GM12891 (cell line): ENCODE measurements around the gene PNMT.
"Not testable (repeated sequence)": the region's sequence is repeated elsewhere in the genome, so short reads cannot be mapped to it uniquely, and the experiment has no call there.

ENCODE experiments used
- DNase-seq: peaks from one replicate; pipeline ENCODE4 v3.0.0; 2011; ENCODE audit warnings: low spot score; ENCODE audit not compliant: insufficient read length
- FAIRE-seq: peaks from 2 replicates; lab custom pipeline; 2011; peaks lifted over from hg19 to GRCh38; lab: Jason Lieb, UNC
- PAX5 ChIP-seq: IDR thresholded peaks from 2 replicates; pipeline ENCODE4 v1.6.1; 2011; ENCODE audit warnings: low read length, moderate library complexity, mild to moderate bottlenecking; ENCODE audit not compliant: insufficient read depth, severe bottlenecking
- POLR2A ChIP-seq: IDR thresholded peaks from 2 replicates; pipeline ENCODE4 v1.6.1; 2011; ENCODE audit warnings: low read depth, low read length, control low read depth
- POLR2AphosphoS5 ChIP-seq: IDR thresholded peaks from 2 replicates; pipeline ENCODE4 v1.6.1; 2011; ENCODE audit warnings: low read depth, low read length, control low read depth
- POU2F2 ChIP-seq: IDR thresholded peaks from 2 replicates; pipeline ENCODE4 v1.6.1; 2011; ENCODE audit warnings: low read depth, mild to moderate bottlenecking, control low read depth, low read length, moderate library complexity
- SPI1 ChIP-seq: IDR thresholded peaks from 2 replicates; pipeline ENCODE4 v1.6.1; 2011; ENCODE audit warnings: low read depth, low read length, control low read depth
- TAF1 ChIP-seq: IDR thresholded peaks from 2 replicates; pipeline ENCODE4 v1.6.1; 2011; ENCODE audit warnings: low read depth, low read length, control low read depth

The PNMT gene

DNA sequence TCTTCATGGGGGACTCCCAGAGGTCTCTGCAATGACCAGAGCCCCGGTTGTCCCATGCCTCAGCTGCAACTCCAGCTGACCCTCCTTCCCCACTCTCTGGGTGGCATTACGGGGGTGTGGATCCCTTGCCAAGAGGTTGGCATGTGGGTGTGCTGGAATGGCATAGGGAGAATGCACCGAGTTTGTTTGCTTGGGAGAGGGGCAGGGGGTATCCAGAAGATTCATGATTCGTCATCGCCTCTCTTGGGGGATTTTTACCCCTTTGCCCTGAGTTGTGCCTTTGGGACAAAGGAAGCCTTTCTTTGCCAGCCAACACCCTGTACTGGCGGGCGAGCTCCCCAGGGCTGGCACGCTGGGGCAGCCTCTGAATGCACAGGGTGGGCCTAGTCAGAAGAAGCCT, 38.1 kb downstream of the PNMT start:
- FAIRE-seq (no peak), DNase-seq (no peak)
- TF ChIP-seq POLR2AphosphoS5 = no peak
- no peak for TF ChIP-seq TAF1
- TF ChIP-seq POLR2A = no peak
- no peak for TF ChIP-seq SPI1
- TF ChIP-seq PAX5 = no peak
- no peak for TF ChIP-seq POU2F2

DNA sequence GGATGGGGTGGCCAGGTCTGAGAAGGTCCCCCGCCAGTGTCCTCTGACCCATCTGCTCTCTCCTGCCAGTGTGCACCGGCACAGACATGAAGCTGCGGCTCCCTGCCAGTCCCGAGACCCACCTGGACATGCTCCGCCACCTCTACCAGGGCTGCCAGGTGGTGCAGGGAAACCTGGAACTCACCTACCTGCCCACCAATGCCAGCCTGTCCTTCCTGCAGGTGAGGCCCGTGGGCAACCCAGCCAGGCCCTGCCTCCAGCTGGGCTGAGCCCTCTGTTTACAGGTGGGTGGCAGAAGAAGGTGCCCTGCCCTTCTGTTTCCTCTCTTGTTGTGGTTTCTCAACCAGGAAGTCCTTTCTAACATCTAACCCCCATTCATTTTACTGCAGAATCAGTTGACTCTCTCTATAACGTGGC, 38.7 kb downstream of the PNMT start:
- TF ChIP-seq POLR2A = no peak
- no peak for TF ChIP-seq POLR2AphosphoS5
- no peak for TF ChIP-seq PAX5
- no peak for TF ChIP-seq POU2F2
- no peak for TF ChIP-seq SPI1
- FAIRE-seq (no peak), DNase-seq (no peak)

GRCh38 chr17:39709319-39709997, 41.2 kb downstream of the PNMT start:
- no peak for DNase-seq
- FAIRE-seq = no peak

DNA sequence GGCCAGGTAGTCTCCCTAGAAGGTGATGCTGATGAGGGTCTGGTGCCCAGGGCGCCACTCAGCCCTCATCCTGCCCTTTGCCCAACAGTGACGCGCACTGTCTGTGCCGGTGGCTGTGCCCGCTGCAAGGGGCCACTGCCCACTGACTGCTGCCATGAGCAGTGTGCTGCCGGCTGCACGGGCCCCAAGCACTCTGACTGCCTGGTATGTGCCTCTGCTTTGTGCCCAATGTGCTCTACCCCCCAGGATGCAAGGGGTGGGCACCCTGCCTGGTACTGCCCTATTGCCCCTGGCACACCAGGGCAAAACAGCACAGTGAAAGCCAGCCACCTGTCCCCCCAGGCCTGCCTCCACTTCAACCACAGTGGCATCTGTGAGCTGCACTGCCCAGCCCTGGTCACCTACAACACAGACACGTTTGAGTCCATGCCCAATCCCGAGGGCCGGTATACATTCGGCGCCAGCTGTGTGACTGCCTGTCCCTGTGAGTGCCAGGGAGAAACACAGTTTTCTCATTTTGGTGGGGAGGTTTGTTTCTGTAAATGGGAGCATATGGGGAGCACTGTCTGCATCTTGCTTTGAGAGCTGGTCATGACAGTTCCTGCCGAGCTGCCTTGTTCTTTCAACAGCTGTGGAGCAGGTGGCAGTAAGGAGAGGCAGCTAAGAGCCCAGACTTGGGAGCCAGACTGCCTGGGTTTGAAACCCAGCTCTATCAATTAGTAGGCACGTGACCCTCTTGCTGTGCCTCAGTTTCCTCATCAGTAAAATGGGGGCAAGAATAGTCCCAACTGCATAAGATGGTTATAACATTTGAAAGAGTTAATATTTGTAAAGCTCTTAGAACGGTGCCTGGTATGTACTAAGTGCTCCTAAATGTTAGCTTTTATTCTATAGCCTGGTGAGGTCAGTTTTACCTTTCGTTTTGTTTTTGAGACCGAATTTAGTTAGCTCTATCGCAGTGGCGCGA, 42.0 kb downstream of the PNMT start:
- FAIRE-seq = no peak
- TF ChIP-seq TAF1 (no peak), PAX5 (no peak), POU2F2 (no peak), POLR2A (no peak), SPI1 (no peak), POLR2AphosphoS5 (no peak)
- no peak for DNase-seq

More at GRCh38 chr17:39709319-39709997, 41.2 kb downstream of the PNMT start:
- TF ChIP-seq POU2F2 (no peak), SPI1 (no peak), PAX5 (no peak), POLR2A (no peak), POLR2AphosphoS5 (no peak), TAF1 (no peak)

DNA sequence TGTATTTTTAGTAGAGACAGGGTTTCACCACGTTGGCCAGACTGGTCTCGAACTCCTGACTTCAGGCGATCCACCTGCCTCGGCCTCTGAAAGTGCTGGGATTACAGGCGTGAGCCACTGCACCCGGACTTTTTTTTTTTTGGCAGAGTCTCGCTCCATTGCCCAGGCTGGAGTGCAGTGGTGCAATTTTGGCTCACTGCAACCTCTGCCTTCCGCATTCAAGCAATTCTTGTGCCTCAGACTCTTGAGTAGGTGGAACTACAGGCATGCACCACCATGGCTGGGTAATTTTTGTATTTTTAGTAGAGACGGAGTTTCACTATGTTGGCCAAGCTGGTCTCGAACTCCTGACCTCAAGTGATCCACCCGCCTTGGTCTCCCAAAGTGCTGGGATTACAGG, 42.8 kb downstream of the PNMT start:
- not testable (repeated sequence) for DNase-seq, FAIRE-seq

DNA sequence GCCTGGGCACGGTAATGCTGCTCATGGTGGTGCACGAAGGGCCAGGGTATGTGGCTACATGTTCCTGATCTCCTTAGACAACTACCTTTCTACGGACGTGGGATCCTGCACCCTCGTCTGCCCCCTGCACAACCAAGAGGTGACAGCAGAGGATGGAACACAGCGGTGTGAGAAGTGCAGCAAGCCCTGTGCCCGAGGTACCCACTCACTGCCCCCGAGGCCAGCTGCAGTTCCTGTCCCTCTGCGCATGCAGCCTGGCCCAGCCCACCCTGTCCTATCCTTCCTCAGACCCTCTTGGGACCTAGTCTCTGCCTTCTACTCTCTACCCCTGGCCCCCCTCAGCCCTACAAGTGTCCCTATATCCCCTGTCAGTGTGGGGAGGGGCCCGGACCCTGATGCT, 43.6 kb downstream of the PNMT start:
- no peak for FAIRE-seq
- TF ChIP-seq SPI1 (no peak), PAX5 (no peak), POLR2A (no peak), TAF1 (no peak), POU2F2 (no peak), POLR2AphosphoS5 (no peak)
- DNase-seq = no peak

DNA sequence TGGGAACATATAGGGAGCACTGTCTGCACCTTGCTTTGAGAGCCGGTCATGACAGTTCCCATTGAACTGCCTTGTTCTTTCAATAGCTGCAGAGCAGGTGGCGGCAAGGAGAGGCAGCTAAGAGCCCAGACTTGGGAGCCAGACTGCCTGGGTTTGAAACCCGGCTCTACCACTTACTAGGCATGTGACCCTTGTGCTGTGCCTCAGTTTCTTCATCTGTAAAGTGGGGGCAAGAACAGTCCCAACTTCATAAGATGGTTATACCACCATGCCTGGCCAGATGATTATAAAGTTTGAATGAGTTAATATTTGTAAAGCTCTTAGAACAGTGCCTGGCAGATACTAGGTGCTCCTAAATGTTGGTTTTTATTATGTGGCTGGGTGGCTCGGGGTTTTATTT, 46.0 kb downstream of the PNMT start:
- TF ChIP-seq POLR2A (no peak), SPI1 (no peak), POLR2AphosphoS5 (no peak), PAX5 (no peak), POU2F2 (no peak), TAF1 (no peak)
- DNase-seq (no peak), FAIRE-seq (no peak)

- FAIRE-seq (no peak), DNase-seq (no peak)
- TF ChIP-seq PAX5 = no peak
- TF ChIP-seq SPI1 = no peak
- no peak for TF ChIP-seq POLR2AphosphoS5
- TF ChIP-seq POLR2A = no peak
- TF ChIP-seq TAF1 = no peak
- TF ChIP-seq POU2F2 = no peak
Measured at GRCh38 chr17:39715375-39716072, 47.3 kb downstream of the PNMT start.

DNA sequence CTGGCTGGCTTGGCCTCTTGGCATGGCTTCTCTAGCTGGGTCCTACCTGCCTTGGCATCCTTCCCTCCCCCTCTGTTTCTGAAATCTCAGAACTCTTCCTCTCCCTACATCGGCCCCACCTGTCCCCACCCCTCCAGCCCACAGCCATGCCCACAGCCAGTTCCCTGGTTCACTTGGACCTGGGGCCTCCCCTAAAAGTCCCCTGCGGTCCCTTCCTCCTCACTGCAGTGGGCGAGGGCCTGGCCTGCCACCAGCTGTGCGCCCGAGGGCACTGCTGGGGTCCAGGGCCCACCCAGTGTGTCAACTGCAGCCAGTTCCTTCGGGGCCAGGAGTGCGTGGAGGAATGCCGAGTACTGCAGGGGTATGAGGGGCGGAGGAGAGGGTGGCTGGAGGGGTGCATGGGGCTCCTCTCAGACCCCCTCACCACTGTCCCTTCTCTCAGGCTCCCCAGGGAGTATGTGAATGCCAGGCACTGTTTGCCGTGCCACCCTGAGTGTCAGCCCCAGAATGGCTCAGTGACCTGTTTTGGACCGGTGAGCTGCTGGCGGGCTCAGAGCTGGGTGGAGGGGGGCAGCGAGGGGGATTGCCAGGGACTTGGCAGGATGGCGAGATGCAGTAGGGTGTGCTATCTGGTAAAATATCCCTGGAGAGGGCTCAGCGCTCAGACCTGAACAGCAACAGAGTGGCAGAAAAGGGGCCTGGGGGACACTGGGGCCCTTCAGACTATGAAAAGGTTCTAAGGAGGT, 48.0 kb downstream of the PNMT start:
- no peak for FAIRE-seq
- TF ChIP-seq PAX5 (no peak), POU2F2 (no peak), TAF1 (no peak), POLR2AphosphoS5 (no peak), SPI1 (no peak), POLR2A (no peak)
- no peak for DNase-seq
